Measurements from ENCODE around the gene FDX1. TPM values are rescaled to one million over a fixed set of nuclear protein-coding genes. Genes with fewer than 3 reads are reported as not detected.

The FDX1 gene
- total RNA-seq, 1 donor from 2014 or later: 13.0 TPM

- Histone ChIP-seq H3K36me3 (no peaks in the 10 kb centered on the region), H3K4me2 (no peak overlapping the region), H3K4me1 (peaks cover 3% of the 10 kb centered on the region), H3K79me2 (ENCODE audit: low read depth) (no peaks in the 10 kb centered on the region), H3K4me3 (no peak overlapping the region), H3K27ac (no peak overlapping the region), H3K9ac (no peak overlapping the region), H3F3A (ENCODE audit: low read depth) (no peaks in the 10 kb centered on the region), H4K20me1 (ENCODE audit: low read depth) (no peaks in the 10 kb centered on the region), H3K27me3 (no peaks in the 10 kb centered on the region), H2AFZ (replicated peaks) (no peak overlapping the region), H3K9me3 (ENCODE audit: low read depth) (no peaks in the 10 kb centered on the region)
- Mint-ChIP-seq H3K4me1 (peaks cover 20% of the 10 kb centered on the region), H3K27ac (no peak overlapping the region), H3K9me3 (no peaks in the 10 kb centered on the region), H3K4me3 (no peak overlapping the region), H3K27me3 (ENCODE audit: insufficient read depth, low read depth) (peaks cover 2% of the 10 kb centered on the region), H3K36me3 (no peaks in the 10 kb centered on the region)
- no peak for TF ChIP-seq EZH2 (IDR thresholded peaks at IDR 0.05)
- no peak for TF ChIP-seq EZH2phosphoT487 (IDR thresholded peaks at IDR 0.05)
- TF ChIP-seq CTCF (IDR thresholded peaks at IDR 0.05): peak; percentile 75
- DNase-seq (ENCODE audit: low spot score): peak; percentile 78
Measured at GRCh38 chr11:110478410-110478809, 48.7 kb downstream of the FDX1 start.

- no peak overlapping the region for H3K9ac ChIP-seq
- H4K20me1 ChIP-seq (ENCODE audit: low read depth): no peaks in the 10 kb centered on the region
- no peak overlapping the region for H3K4me3 Mint-ChIP-seq
- H3K4me1 ChIP-seq: peaks cover 3% of the 10 kb centered on the region
- no peak overlapping the region for H3K4me2 ChIP-seq
- H3K9me3 ChIP-seq (ENCODE audit: low read depth): no peaks in the 10 kb centered on the region
- H3K36me3 ChIP-seq: no peaks in the 10 kb centered on the region
- H3K36me3 Mint-ChIP-seq: no peaks in the 10 kb centered on the region
- H3K9me3 Mint-ChIP-seq: no peaks in the 10 kb centered on the region
- H3K27ac Mint-ChIP-seq: no peak overlapping the region
- no peaks in the 10 kb centered on the region for H3K79me2 ChIP-seq (ENCODE audit: low read depth)
- no peaks in the 10 kb centered on the region for H3F3A ChIP-seq (ENCODE audit: low read depth)
- no peaks in the 10 kb centered on the region for H3K27me3 ChIP-seq
- DNase-seq (ENCODE audit: low spot score): no peak
- H3K4me3 ChIP-seq: no peak overlapping the region
- H2AFZ ChIP-seq (replicated peaks): no peak overlapping the region
- TF ChIP-seq EZH2phosphoT487 (IDR thresholded peaks at IDR 0.05): no peak
- TF ChIP-seq CTCF (IDR thresholded peaks at IDR 0.05): no peak
- peaks cover 2% of the 10 kb centered on the region for H3K27me3 Mint-ChIP-seq (ENCODE audit: insufficient read depth, low read depth)
- peaks cover 20% of the 10 kb centered on the region for H3K4me1 Mint-ChIP-seq
- H3K27ac ChIP-seq: no peak overlapping the region
Measured at GRCh38 chr11:110479108-110480101, 49.7 kb downstream of the FDX1 start.

GRCh38 chr11:110481523-110481922, 51.8 kb downstream of the FDX1 start:
- Histone ChIP-seq H3K4me3 (no peak overlapping the region), H3F3A (ENCODE audit: low read depth) (no peaks in the 10 kb centered on the region), H3K9me3 (ENCODE audit: low read depth) (no peaks in the 10 kb centered on the region), H3K36me3 (no peaks in the 10 kb centered on the region), H2AFZ (replicated peaks) (no peak overlapping the region), H3K79me2 (ENCODE audit: low read depth) (no peaks in the 10 kb centered on the region), H3K4me1 (peaks cover 3% of the 10 kb centered on the region), H3K27me3 (no peaks in the 10 kb centered on the region), H4K20me1 (ENCODE audit: low read depth) (no peaks in the 10 kb centered on the region), H3K9ac (no peak overlapping the region), H3K4me2 (no peak overlapping the region), H3K27ac (no peak overlapping the region)
- H3K4me3 Mint-ChIP-seq: no peak overlapping the region
- H3K27me3 Mint-ChIP-seq (ENCODE audit: insufficient read depth, low read depth): peaks cover 2% of the 10 kb centered on the region
- H3K4me1 Mint-ChIP-seq: peaks cover 14% of the 10 kb centered on the region
- no peak for DNase-seq (ENCODE audit: low spot score)
- H3K9me3 Mint-ChIP-seq: no peaks in the 10 kb centered on the region
- no peaks in the 10 kb centered on the region for H3K36me3 Mint-ChIP-seq
- no peak overlapping the region for H3K27ac Mint-ChIP-seq
- TF ChIP-seq CTCF (IDR thresholded peaks at IDR 0.05) (no peak), EZH2 (IDR thresholded peaks at IDR 0.05) (no peak), EZH2phosphoT487 (IDR thresholded peaks at IDR 0.05) (no peak)
